Common myeloid progenitor, CD34-positive (primary cell): ENCODE results near the gene INPP5D.

Source experiments
- CTCF ChIA-PET: fragments of 350-600 bp; sonication (Branson Sonifier 250); formaldehyde crosslinking; loops from one replicate; lab custom pipeline; 2021; ENCODE audit warnings: antibody characterized with exemption; lab: Charles Lee
- POLR2A ChIA-PET: fragments of 350-600 bp; sonication (Branson Sonifier 250); formaldehyde crosslinking; loops from one replicate; lab custom pipeline; 2021; ENCODE audit warnings: antibody characterized with exemption; lab: Charles Lee
- DNase-seq, 3 donors: peaks; one replicate each; pipeline versions ENCODE4 v3.0.0 to v3.0.0-alpha.2; 2013
- H3K27ac ChIP-seq, 2 experiments: 1 replicate in 1 of 2; 2 replicates in 1 of 2; pipeline ENCODE4 v1.7.0; 2013; ENCODE audit warnings: inconsistent platforms in 2 of 2, low read length in 2 of 2, mild to moderate bottlenecking in 2 of 2, low read depth in 1 of 2, moderate library complexity in 1 of 2; ENCODE audit not compliant: severe bottlenecking in 2 of 2, insufficient read depth in 1 of 2, poor library complexity in 1 of 2
- H3K27me3 ChIP-seq, 5 experiments: replicated peaks in 2 of 5; 1 replicate in 3 of 5; 2 replicates in 2 of 5; pipeline versions ENCODE4 v1.6.1 to v1.7.0; 2013; ENCODE audit warnings: low read length in 4 of 5, mild to moderate bottlenecking in 2 of 5, moderate library complexity in 2 of 5, inconsistent platforms in 1 of 5; ENCODE audit not compliant: insufficient read depth in 5 of 5, control insufficient read depth in 4 of 5
- H3K36me3 ChIP-seq, 4 experiments: 1 replicate in 2 of 4; 2 replicates in 2 of 4; pipeline versions ENCODE4 v1.6.1 to v1.7.0; 2013; ENCODE audit warnings: low read length in 3 of 4, control low read depth in 1 of 4, mild to moderate bottlenecking in 1 of 4; ENCODE audit not compliant: control insufficient read depth in 4 of 4, insufficient read depth in 4 of 4
- H3K4me1 ChIP-seq, 4 experiments: 1 replicate in 3 of 4; 2 replicates in 1 of 4; pipeline versions ENCODE4 v1.6.1 to v1.7.1; 2013; ENCODE audit warnings: low read length in 3 of 4, mild to moderate bottlenecking in 3 of 4, control low read depth in 1 of 4, inconsistent platforms in 1 of 4, moderate library complexity in 1 of 4; ENCODE audit not compliant: control insufficient read depth in 4 of 4, insufficient read depth in 4 of 4; ENCODE audit errors: control extremely low read depth in 1 of 4
- H3K4me3 ChIP-seq, 7 experiments: 1 replicate in 4 of 7; 2 replicates in 3 of 7; pipeline versions ENCODE4 v1.5.1 to v1.7.0; 2013; ENCODE audit warnings: mild to moderate bottlenecking in 7 of 7, low read length in 6 of 7, moderate library complexity in 6 of 7, inconsistent platforms in 2 of 7, low read depth in 2 of 7, control low read depth in 1 of 7; ENCODE audit not compliant: insufficient read depth in 4 of 7, control insufficient read depth in 1 of 7; ENCODE audit errors: extremely low read depth in 1 of 7
- H3K9me3 ChIP-seq, 5 experiments: 1 replicate in 4 of 5; 2 replicates in 1 of 5; pipeline versions ENCODE4 v1.6.1 to v1.7.1; 2013; ENCODE audit warnings: low read length in 4 of 5, mild to moderate bottlenecking in 2 of 5, inconsistent platforms in 1 of 5, low read depth in 1 of 5, moderate library complexity in 1 of 5; ENCODE audit not compliant: control insufficient read depth in 4 of 5, insufficient read depth in 2 of 5; ENCODE audit errors: control extremely low read depth in 1 of 5
- WGBS: methylation state at CpG from one replicate; pipeline ENCODE4 v1.1.5; 2013; ENCODE audit not compliant: insufficient coverage; 5-methylcytosine and 5-hydroxymethylcytosine counted together

INPP5D gene

GRCh38 chr2:233234996-233235395 is 174.9 kb downstream of the INPP5D start:
- Histone ChIP-seq H3K4me1 (peaks cover 0 to 2% (median 0%) of the 10 kb centered on the region in 4 experiments), H3K36me3 (no peaks in the 10 kb centered on the region), H3K4me3 (no peak overlapping the region), H3K9me3 (peaks cover 0 to 13% (median 0%) of the 10 kb centered on the region in 5 experiments), H3K27ac (no peak overlapping the region), H3K27me3 (no peaks in the 10 kb centered on the region)
- 100% methylated on average over 1 of the region's 3 CpGs for WGBS
- POLR2A ChIA-PET: no interaction called here
- no peak for DNase-seq
- CTCF ChIA-PET: interaction anchor here (0.7 kb wide), 1 partner anchor 192 kb away, joined by 3 read pairs; no protein-coding TSS in a partner anchor

- ChIA-PET CTCF (interaction anchor here (1.4 kb wide), 1 partner anchor 9 kb away, joined by 4 read pairs; no protein-coding TSS in a partner anchor), POLR2A (no interaction called here)
- Histone ChIP-seq H3K4me3 (no peak overlapping the region), H3K36me3 (no peaks in the 10 kb centered on the region), H3K4me1 (peaks cover 0 to 7% (median 6%) of the 10 kb centered on the region in 4 experiments), H3K27me3 (no peaks in the 10 kb centered on the region), H3K9me3 (peaks cover 0 to 13% (median 0%) of the 10 kb centered on the region in 5 experiments), H3K27ac (no peak overlapping the region)
- WGBS: 80% methylated on average over 8 of the region's 9 CpGs
- no peak for DNase-seq
Observed at GRCh38 chr2:233235977-233236376, 175.8 kb downstream of the INPP5D start.

- Histone ChIP-seq H3K4me1 (peaks cover under 1 to 11% (median 8%) of the 10 kb centered on the region in 4 experiments), H3K27ac (no peak overlapping the region), H3K4me3 (no peak overlapping the region), H3K36me3 (no peaks in the 10 kb centered on the region), H3K27me3 (no peaks in the 10 kb centered on the region), H3K9me3 (peaks cover 0 to 13% (median 0%) of the 10 kb centered on the region in 5 experiments)
- CTCF ChIA-PET: interaction anchor here (1.4 kb wide), 1 partner anchor 10 kb away, joined by 4 read pairs; no protein-coding TSS in a partner anchor
- DNase-seq: no peak
- 89% methylated on average over 5 of the region's 7 CpGs for WGBS
- POLR2A ChIA-PET: no interaction called here
Observed at GRCh38 chr2:233236820-233237589, 176.9 kb downstream of the INPP5D start.

- WGBS: 100% methylated on average over 1 of the region's 2 CpGs
- no peaks in the 10 kb centered on the region for H3K27me3 ChIP-seq
- peak in 2 of 3 donors; percentile 23 to 37 for DNase-seq
- CTCF ChIA-PET: no interaction called here
- POLR2A ChIA-PET: interaction anchor here (1.0 kb wide), 1 partner anchor 33 kb away, joined by 4 read pairs; no protein-coding TSS in a partner anchor
- peaks cover 7 to 20% (median 12%) of the 10 kb centered on the region in 4 experiments for H3K4me1 ChIP-seq
- H3K27ac ChIP-seq: no peak overlapping the region
- H3K4me3 ChIP-seq: peak overlapping the region in 2 of 7 experiments; percentile 17 to 23
- no peaks in the 10 kb centered on the region for H3K36me3 ChIP-seq
- H3K9me3 ChIP-seq: peaks cover 0 to 13% (median 0%) of the 10 kb centered on the region in 5 experiments
Observed at GRCh38 chr2:233240897-233241296, 180.8 kb downstream of the INPP5D start.

- Histone ChIP-seq H3K9me3 (peaks cover 0 to 13% (median 0%) of the 10 kb centered on the region in 5 experiments), H3K4me1 (peaks cover 7 to 20% (median 12%) of the 10 kb centered on the region in 4 experiments), H3K27ac (no peak overlapping the region), H3K4me3 (no peak overlapping the region), H3K36me3 (no peaks in the 10 kb centered on the region), H3K27me3 (no peaks in the 10 kb centered on the region)
- DNase-seq: no peak
- 100% methylated on average over 2 of the region's 3 CpGs for WGBS
- ChIA-PET CTCF (interaction anchor here (1.1 to 2.4 kb wide), 2 partner anchors 9 to 386 kb away, joined by 3 to 7 read pairs; partner anchors contain the start of gene ATG16L1), POLR2A (interaction anchor here (0.6 kb wide), 1 partner anchor 10 kb away, joined by 4 read pairs; no protein-coding TSS in a partner anchor)
Observed at GRCh38 chr2:233241803-233242202, 181.7 kb downstream of the INPP5D start.

- peak; percentile 44 to 86 (median 81) for DNase-seq
- ChIA-PET CTCF (interaction anchor here (1.1 to 2.4 kb wide), 2 partner anchors 9 to 386 kb away, joined by 3 to 7 read pairs; partner anchors contain the start of gene ATG16L1), POLR2A (interaction anchor here (0.6 kb wide), 2 partner anchors 24 to 30 kb away, joined by 3 read pairs; no protein-coding TSS in a partner anchor)
- H3K4me1 ChIP-seq: peaks cover 7 to 20% (median 12%) of the 10 kb centered on the region in 4 experiments
- H3K36me3 ChIP-seq: no peaks in the 10 kb centered on the region
- H3K4me3 ChIP-seq: peak overlapping the region in 1 of 7 experiments; percentile 43
- H3K27me3 ChIP-seq: no peaks in the 10 kb centered on the region
- no peak overlapping the region for H3K27ac ChIP-seq
- peaks cover 0 to 9% (median 0%) of the 10 kb centered on the region in 5 experiments for H3K9me3 ChIP-seq
- WGBS: 82% methylated on average over 7 of the region's 14 CpGs
Observed at GRCh38 chr2:233242231-233242927, 182.2 kb downstream of the INPP5D start.
